Measurements from ENCODE around the gene RNF152. TPM values are rescaled to one million over a fixed set of nuclear protein-coding genes. Genes with fewer than 3 reads are reported as not detected.

Gene RNF152
- total and polyA plus RNA-seq, 2 of the 4 experiments (the other 2 are of a cell fraction), result 7.5 to 18.5 TPM

DNA sequence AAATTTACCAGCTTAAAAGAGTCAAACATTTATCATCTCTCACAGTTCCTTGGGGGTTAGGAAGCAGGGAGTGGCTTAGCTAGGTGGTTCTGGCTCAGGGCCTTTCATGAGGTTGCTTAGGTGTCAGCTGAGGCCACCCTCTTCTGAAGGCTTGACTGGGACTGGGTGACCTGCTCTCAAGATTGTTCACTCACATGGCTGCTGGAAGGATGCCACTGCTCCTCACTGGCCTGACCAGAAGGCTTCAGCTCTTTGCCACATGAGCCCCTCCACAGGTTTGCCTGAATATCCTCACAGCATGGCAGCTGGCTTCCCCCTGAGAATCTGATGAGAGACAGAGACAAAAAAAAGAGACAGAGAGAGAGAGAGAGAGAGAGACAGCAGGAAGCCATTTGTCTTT is 17.3 kb upstream of the RNF152 start:
- Histone ChIP-seq H3K56ac (ENCODE audit: extremely low read depth, insufficient read depth, low read length) (no peak overlapping the region), H3K9me1 (ENCODE audit: insufficient read depth, low read length) (0 out of 2 replicates have a peak, but pooled peaks cover 2% of the 10 kb centered on the region), H3K18ac (ENCODE audit: low read depth, low read length) (no peak overlapping the region), H3K4me2 (ENCODE audit: low read depth, low read length) (no peak overlapping the region), H4K91ac (ENCODE audit: insufficient read depth, low read depth, low read length) (no peak overlapping the region), H3K79me1 (ENCODE audit: low read depth in 1 of 2, low read length in 2 of 2) (no peaks in the 10 kb centered on the region), H3K14ac (replicated peaks; ENCODE audit: low read depth, low read length) (no peak overlapping the region), H3K27me3 (ENCODE audit: control insufficient read depth, insufficient read depth, low read length) (no peaks in the 10 kb centered on the region), H3K4me1 (ENCODE audit: control insufficient read depth, insufficient read depth, low read length) (0 out of 2 replicates have a peak, but pooled peaks cover 1% of the 10 kb centered on the region), H4K5ac (ENCODE audit: low read depth, low read length) (no peak overlapping the region), H3K9me3 (ENCODE audit: control insufficient read depth, insufficient read depth, low read length) (no peaks in the 10 kb centered on the region), H2AK5ac (ENCODE audit: low read depth, low read length) (no peak overlapping the region), H3K4ac (ENCODE audit: low read depth, low read length) (no peak overlapping the region), H2AFZ (replicated peaks; ENCODE audit: low read length, poor library complexity) (no peak overlapping the region), H3K9ac (ENCODE audit: low read depth, low read length) (no peak overlapping the region), H4K20me1 (ENCODE audit: insufficient read depth, low read length) (no peaks in the 10 kb centered on the region), H3K4me3 (ENCODE audit: insufficient read depth, low read depth, low read length) (no peak overlapping the region), H4K8ac (ENCODE audit: low read depth in 2 of 2, low read length in 2 of 2) (no peak overlapping the region), H3K27ac (ENCODE audit: insufficient read depth, low read length) (no peak overlapping the region), H2BK20ac (ENCODE audit: low read depth, low read length) (no peak overlapping the region), H2BK15ac (ENCODE audit: low read depth, low read length) (no peak overlapping the region), H2AK9ac (replicated peaks; ENCODE audit: low read depth, low read length, poor library complexity) (no peak overlapping the region), H2BK120ac (ENCODE audit: low read depth, low read length) (no peak overlapping the region), H3K23ac (ENCODE audit: low read depth, low read length) (no peak overlapping the region), H3K36me3 (ENCODE audit: control insufficient read depth, insufficient read depth, low read length) (no peaks in the 10 kb centered on the region), H2BK5ac (ENCODE audit: low read depth, low read length, poor library complexity, severe bottlenecking) (no peak overlapping the region)
- ChIA-PET POLR2A (ENCODE audit: unreplicated experiment) (no interaction called here), CTCF (no interaction called here)
- intact Hi-C loops (cut with micrococcal nuclease), result no loop called here
- dilution Hi-C loops (cut with HindIII; ENCODE audit: low sequenced_read_pairs, unreplicated experiment), result no loop called here
- DNase-seq, result no peak
- in situ Hi-C loops (cut with MboI; ENCODE audit: low sequenced_read_pairs), result no loop called here
- TF ChIP-seq SMC3 (IDR thresholded peaks at IDR 0.05; ENCODE audit: low read depth, low read length) (no peak), BHLHE40 (IDR thresholded peaks at IDR 0.05; ENCODE audit: low read depth, low read length) (no peak), RCOR1 (IDR thresholded peaks at IDR 0.05; ENCODE audit: insufficient replicate concordance, low read length) (no peak), FOS (IDR thresholded peaks at IDR 0.05; ENCODE audit: low read depth, low read length) (no peak), CEBPB (IDR thresholded peaks at IDR 0.05; ENCODE audit: low read depth, low read length) (no peak), RFX5 (IDR thresholded peaks at IDR 0.05; ENCODE audit: low read depth, low read length) (no peak), POLR2A (IDR thresholded peaks at IDR 0.05; ENCODE audit: low read depth, low read length) (no peak), CTCF (conservative IDR thresholded peaks at IDR 0.05; ENCODE audit: low read depth, low read length) (no peak), MAFK (IDR thresholded peaks at IDR 0.05; ENCODE audit: low read depth, low read length) (no peak), MAZ (IDR thresholded peaks at IDR 0.05; ENCODE audit: borderline replicate concordance, low read depth, low read length) (no peak), NFE2L2 (IDR thresholded peaks at IDR 0.05; ENCODE audit: low read depth, low read length) (no peak), MXI1 (IDR thresholded peaks at IDR 0.05; ENCODE audit: borderline replicate concordance, low read depth, low read length) (no peak), RAD21 (IDR thresholded peaks at IDR 0.05; ENCODE audit: low read length) (no peak), CHD1 (IDR thresholded peaks at IDR 0.05; ENCODE audit: low read depth, low read length) (no peak)
- TF ChIP-seq, protein P1, sequence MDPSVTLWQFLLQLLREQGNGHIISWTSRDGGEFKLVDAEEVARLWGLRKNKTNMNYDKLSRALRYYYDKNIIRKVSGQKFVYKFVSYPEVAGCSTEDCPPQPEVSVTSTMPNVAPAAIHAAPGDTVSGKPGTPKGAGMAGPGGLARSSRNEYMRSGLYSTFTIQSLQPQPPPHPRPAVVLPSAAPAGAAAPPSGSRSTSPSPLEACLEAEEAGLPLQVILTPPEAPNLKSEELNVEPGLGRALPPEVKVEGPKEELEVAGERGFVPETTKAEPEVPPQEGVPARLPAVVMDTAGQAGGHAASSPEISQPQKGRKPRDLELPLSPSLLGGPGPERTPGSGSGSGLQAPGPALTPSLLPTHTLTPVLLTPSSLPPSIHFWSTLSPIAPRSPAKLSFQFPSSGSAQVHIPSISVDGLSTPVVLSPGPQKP (IDR thresholded peaks at IDR 0.05; ENCODE audit: borderline replicate concordance, low read depth, low read length), result no peak
- TF ChIP-seq, protein P2, sequence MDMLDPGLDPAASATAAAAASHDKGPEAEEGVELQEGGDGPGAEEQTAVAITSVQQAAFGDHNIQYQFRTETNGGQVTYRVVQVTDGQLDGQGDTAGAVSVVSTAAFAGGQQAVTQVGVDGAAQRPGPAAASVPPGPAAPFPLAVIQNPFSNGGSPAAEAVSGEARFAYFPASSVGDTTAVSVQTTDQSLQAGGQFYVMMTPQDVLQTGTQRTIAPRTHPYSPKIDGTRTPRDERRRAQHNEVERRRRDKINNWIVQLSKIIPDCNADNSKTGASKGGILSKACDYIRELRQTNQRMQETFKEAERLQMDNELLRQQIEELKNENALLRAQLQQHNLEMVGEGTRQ (IDR thresholded peaks at IDR 0.05; ENCODE audit: low read depth, low read length), result no peak
- no TSS peak for BruUV-seq (replicated peaks)
- ATAC-seq (ENCODE audit: low read depth), result no peak

Measured in IMR-90 (cell line).